Colon (tissue), 2 donors: ENCODE measurements around the gene KRT75.
"Not testable (repeated sequence)": the region's sequence is repeated elsewhere in the genome, so short reads cannot be mapped to it uniquely, and the experiment has no call there.

Source experiments
- FAIRE-seq: peaks from 2 replicates; lab custom pipeline; 2012; peaks lifted over from hg19 to GRCh38; lab: Jason Lieb, UNC
- donor health status: control.
- donor health status: control.

The KRT75 gene

DNA sequence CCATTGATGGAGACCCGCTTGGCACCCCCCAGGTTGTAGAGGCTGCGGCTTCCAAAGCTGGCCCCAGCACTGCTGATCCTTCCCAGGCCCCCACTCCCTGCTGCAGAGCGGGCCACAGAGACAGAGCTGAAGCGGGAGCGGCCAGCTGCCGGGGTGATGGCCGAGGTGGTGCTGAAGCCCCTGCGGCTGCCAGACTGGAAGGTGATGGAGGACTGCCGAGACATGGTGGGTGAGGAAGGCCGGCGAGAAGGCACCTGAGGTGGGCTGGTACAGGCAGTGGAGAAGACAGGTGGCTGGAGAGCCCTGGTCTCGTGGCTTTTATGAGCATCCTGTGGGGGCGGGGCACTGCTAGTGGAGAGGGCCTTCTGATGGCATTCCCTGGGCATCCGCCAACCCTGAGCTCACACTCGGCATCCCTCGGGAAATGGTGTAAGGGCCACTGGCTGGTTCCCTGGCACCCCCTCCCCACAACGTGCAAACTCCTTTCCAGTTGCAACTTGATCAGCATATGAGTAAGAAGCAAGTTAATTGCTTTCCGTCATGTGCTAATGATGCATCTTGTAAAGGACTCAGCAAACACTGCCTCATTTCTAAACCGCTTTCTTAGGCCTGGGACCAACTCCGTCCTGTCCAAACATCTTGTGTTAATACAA lies at the start of gene KRT75:
KRT75 (minus strand) TSS at position 291 of the 653 bp plus-strand sequence; CDS start at position 224, 67 bp downstream.
- FAIRE-seq = no peak

DNA sequence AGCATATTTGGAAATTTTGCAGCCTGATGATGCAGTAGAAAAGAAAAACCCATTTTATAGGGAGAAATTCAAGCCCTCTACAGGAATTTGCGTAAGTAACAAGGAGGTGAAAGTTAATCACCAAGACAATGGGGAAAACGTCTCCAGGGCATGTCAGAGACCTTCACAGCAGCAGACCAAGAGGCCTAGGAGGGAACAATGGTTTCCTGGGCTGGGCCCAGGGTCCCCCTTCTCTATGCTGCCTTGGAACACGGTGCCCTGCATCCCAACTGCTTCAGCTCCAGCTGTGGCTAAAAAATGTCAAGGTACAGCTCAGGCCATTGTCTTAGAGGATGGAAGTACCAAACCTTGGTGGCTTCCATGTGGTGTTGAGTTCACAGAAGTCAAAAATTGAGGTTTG lies 45.9 kb upstream of the KRT75 start:
- FAIRE-seq = no peak

DNA sequence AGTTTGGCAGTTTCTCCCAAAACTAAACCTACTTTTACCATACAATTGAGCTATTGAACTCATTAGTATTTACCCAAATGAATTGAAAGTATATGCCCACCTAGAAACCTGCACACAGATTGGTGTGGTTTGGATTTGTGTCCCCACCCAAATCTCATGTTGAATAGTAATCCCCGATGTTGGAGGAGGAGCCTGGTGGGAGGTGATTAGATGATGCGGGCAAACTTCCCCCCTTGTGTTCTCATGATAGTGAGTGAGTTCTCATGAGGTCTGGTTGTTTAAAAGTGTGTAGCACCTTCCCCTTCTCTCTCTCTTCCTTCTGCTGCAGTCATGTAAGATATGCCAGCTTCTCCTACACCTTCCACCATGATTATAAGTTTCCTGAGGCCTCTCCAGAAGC lies 43.5 kb upstream of the KRT75 start:
- FAIRE-seq = no peak

DNA sequence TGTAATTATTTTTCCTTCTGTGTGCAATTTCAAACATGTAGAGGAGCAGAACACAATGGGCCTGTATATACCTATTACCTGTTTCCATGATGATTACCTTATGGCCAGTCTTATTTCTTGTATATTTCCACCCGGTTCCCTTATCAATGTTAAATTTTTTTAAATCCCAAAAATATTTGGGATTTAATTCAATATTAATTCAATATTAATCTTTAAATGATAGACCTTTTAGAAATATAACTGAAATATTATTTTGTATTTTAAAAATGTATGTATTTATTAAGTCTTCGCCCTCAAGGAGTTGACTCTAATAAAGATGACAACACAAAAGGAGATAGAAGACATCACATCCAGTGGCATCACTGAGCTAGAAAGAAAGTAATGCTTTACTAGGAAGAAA lies 40.0 kb upstream of the KRT75 start:
- FAIRE-seq = no peak

DNA sequence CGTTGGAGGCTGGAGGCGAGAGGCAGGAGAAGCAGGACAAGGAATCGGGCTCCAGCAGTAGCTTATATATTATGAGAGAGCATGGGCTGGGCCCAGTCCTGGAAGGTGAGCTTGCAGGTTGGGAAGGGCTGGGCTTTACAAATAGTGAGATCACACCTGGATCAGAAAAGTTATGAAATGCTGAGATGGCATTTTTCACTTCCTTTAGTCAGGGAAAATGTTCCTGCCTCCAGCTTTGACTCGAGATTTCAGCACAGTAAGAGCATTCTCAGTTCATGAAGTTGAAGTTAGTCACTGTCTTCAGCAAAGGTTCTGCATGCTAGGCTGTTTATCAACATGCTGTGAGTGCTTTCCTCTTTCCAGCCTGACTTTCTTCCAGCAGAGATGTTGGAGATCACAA lies 39.6 kb upstream of the KRT75 start, which contains the start of gene KRT6C:
KRT6C (minus strand) TSS at position 38 of the 400 bp plus-strand sequence. CDS start 68 bp downstream, outside the sequence.
- FAIRE-seq = no peak

DNA sequence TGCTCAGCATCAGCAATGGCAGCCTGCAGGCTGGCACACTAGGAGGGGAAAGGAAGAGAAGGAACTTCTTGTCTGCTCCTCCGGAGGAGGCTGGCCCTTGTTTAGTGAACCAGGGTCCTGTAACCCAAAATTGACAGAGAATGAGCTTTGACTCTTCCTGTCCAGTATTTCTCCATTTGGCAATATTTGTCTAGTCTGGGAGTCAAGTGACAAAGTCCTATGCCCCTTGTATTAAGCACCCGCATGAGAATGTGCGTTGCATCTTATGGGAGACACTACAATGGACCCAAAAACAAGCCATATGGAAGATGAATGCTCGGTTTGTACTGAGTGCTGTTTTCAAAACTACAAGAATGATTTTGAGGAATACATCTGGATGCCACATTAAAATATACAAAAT lies 35.7 kb upstream of the KRT75 start:
- no peak for FAIRE-seq

DNA sequence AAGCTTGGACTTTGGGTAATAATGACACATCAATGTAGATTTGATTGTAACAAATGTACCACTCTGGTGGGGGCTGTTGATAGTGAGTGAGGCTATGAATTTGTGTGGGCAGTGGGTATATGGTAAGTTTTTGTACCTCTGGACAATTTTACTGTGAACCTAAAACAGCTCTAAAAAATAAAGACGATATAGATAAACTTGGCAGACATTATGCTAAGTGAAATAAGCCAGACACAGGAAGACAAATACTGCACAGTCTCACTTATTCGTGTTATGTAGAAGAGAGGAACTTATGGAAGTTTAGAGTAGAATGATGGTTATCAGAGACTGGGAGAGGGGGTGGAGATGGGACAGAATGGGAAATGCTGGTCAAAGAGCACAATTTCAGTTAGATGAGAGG lies 30.7 kb upstream of the KRT75 start:
- FAIRE-seq = no peak

DNA sequence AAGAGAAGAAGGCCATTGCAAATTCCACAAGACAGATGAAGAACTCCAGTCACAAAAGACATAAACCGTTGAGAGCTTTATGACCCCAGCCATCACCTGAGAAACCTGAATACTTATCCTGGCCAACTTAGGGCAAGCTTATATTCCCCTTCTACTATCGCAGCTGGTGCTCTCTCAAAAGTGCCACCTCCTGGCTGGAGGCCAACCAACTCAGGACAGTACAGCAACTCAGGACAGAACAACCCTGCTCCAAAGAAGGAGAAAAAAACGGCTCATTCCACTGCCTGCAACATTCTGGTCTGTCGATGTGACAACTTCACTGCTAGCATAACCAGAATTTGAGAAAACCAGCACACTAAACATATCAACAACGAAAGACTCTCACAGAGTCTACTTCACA lies 27.5 kb upstream of the KRT75 start:
- no peak for FAIRE-seq

DNA sequence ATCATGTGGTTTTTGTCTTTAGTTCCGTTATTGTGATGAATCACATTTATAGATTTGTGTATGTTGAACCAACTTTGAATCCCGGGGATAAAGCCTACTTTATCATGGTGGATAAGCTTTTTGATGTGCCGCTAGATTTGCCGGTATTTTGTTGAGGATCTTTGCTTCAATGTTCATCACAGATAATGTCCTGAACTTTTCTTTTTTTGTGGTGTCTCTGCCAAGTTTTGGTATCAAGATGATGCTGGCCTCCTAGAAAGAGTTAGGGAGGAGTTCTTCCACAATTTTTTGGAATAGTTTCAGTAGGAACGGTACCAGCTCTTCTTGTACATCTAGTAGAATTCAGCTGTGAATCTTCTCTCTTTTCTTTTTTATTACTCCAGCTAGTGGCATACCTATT lies 24.7 kb upstream of the KRT75 start:
- no peak for FAIRE-seq

DNA sequence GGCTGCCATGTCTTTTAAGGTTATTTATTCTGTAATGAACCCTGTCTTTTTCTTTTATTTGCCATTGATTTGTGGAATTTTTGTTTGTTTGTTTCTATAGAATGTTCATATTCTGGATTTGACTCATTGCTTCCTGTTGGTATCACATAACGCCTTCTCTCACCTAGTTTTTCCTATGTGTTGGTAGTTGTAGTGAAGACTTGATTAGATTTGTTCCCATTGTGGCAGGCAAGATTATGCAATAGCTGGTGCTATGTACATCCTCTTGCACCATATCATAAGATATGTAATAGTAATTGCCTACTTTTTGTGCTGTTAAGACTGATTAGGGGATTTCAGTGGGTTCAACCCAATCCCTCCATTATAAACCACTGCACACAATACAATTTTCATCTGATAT lies 21.6 kb upstream of the KRT75 start:
- no peak for FAIRE-seq

DNA sequence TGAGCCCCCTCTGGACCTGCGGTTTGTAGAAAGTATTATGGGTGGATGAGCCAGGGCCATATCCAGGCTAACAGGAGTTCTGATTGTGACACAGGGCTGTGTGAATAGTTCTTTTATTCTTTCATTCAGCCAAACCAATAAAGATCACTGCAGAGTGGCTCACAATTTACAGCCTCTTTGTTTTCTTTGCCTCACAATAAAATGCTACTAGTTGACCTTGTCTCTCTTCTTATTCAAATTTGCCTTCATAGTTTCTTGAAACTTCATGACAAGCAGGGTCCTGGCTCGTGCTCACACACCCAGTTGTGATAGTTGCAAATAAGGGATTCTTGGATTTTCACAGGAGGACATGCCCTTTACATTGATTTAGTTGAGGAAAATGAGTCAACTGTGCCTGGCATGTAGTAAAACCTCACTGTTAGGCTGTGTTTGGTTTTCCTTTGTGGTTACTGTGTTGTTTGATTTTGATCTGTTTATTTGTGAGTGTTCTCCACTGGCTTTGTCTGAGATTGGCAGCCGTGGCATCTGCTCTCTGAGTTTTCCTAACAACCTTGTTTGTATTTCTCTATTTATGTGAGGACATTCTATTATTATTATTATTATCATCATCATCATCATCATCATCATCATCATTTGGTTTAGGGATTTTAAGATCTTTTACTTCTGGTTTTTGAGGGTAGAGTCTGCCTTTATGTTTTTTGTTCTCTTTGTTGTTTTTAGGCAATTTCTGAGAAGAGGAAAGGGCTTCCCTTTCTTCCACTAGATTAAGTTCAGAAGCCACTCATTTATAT lies 20.4 kb upstream of the KRT75 start:
- FAIRE-seq = no peak

DNA sequence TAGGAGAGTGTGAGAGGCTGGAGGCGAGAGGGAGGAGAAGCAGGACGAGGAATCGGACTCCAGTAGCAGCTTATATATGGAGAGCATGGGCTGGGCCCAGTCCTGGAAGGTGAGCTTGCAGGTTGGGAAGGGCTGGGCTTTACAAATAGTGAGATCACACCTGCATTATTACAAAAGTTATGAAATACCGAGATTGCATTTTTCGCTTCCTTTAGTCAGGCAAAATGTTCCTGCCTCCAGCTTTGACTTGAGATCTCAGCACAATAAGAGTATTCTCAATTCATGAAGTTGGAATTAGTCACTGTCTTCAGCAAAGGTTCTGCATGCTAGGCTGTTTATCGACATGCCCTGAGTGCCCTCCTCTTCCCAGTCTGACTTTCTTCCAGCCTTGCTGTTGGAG lies 17.9 kb upstream of the KRT75 start, which contains the start of gene KRT6B:
KRT6B (minus strand) TSS at position 46 of the 400 bp plus-strand sequence. CDS start 68 bp downstream, outside the sequence.
- no peak for FAIRE-seq

DNA sequence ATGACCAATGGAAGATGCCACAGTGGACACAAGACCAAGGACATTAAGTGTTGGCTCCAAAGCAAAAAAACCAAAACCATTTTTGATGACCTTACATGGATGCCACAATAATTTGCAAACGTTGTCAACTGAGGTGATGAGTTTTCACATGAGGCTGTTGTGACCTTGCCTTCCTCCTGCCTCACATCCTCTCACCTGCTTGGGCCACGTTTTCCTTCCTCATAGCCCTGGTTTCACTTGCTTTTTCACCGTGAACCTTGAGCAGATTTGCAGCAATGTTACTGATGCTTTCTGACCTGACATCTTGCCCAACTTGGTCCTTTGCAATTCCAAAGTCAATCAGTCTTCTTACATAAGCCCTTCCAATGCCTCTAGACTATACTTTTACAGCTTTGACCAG lies 14.1 kb upstream of the KRT75 start:
- no peak for FAIRE-seq

DNA sequence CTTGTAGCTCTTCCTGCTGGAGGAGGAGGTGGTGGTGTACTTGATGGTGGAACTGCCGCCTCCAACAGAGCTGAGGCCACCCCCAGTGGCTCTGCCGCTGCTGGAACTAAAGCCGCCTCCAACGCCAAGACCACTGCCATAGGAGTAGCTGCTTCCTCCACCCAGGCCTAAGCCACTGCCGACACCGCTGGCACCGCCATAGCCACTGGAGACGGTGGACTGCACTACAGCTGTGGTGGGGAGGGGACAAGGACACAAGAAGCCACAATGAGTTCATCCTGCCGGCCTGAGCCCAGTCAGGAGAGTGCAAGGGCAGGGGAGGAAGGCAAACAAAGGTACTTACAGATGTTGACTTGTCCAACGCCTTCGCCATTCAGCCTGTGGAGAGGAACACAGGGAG lies 13.0 kb upstream of the KRT75 start:
- not testable (repeated sequence) for FAIRE-seq

DNA sequence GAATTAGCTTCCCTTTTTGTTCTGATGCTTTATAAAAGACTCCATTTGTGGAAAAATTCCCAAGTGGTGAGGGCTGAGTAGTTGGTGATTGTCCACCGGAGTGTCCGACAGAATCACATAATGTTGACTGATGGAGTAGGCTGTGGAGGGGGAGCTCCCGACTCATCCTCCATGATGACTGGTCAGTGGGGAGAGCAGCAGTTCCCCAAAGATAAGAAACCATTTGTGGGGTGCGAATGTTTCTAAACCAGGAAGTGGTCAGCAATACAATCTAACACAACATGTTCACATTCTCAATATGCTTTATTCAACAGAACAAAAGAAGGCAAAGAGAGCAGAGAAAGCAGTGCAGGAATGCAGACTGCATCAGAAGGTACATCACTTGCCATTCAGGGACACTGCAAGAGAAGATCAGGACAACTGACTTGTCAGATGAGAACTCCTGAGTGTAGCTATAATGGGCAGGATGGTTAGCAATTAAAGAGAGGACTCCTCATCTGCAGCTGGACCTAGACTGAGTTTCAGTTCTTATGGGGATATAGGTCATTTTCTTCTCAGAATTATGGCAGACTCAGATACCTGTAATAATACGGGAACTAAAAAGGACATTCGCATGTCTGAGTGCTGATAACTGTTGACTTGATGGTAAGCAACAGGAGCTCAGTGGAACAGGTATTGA lies 12.3 kb upstream of the KRT75 start:
- FAIRE-seq = no peak

DNA sequence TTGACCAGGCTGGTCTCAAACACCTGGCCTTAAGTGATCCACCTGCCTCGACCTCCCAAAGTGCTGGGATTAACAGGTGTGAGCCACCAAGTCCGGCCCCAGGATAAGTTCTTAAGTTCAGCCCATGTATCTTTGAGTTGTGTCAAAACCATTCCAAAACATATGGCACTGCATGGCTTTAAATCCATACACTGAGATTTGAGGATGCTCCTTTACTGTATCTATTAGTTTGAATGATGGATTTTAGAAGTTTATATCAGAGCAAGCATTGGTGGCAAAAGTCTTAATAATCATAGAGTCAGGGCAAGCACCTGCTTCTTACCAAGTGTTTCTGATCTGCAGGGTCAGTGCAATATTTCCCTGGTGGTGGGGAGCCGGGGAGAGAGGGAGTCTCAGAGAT lies 11.7 kb upstream of the KRT75 start:
- FAIRE-seq = no peak

DNA sequence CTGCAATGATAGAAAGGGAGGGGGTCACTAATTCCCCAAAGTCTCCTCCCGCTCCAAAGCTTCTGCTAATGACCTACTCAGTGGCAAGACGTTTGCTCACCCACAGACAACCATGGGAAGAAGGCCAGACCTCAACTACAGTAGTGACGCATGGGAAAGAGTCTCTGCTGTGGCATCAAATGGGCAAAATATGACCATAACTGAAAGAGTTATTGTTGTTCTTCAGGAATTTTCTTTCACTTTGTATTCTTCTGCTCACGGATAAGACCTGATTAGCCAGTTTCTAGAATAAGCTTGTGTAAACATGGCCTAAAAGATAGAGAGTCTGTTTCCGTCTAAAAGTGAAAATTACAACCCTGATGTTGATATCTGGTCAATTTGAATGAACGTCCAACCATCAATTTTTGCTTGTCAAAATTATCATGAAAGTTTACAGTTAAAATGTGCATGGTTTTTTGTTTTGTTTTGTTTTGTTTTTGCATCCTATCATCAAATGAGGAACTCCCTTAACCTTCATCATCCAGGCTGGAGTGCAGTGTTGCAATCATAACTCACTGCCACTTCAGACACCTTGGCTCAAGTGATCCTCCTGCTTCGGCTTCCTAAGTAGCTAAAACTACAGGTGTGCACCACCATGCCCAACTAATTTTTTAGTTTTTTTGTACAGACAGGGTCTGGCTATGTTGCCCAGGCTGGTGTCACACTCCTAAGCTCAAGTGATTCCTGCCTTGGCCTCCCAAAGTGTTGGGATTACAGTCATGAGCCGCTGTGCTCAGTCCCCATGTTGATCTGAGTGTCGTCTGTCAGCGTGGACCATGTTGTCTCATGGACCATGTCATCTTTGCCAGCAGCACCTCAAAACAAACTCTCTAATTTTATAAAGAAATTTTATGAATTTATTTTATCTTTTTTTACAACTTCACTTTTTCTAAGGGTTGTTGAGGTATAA lies 10.8 kb upstream of the KRT75 start:
- FAIRE-seq = no peak

DNA sequence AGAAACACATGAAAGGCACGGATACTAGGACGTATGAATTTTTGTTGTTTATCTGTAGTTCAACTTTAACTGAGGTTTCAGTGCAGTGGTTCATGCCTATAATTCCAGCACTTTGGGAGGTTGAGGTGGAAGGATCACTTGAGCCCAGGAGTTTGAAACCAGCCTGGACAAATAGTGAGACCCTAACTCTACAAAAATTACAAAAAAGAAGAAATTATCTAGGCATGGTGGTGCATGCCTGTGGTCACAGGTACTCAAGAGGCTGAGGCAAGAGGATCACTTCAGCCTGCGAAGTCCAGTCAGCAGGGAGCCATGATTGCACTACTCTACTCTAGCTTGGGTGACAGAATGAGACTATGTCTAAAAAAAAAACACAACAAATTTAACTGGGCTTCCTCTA lies 9.8 kb upstream of the KRT75 start:
- FAIRE-seq = no peak

DNA sequence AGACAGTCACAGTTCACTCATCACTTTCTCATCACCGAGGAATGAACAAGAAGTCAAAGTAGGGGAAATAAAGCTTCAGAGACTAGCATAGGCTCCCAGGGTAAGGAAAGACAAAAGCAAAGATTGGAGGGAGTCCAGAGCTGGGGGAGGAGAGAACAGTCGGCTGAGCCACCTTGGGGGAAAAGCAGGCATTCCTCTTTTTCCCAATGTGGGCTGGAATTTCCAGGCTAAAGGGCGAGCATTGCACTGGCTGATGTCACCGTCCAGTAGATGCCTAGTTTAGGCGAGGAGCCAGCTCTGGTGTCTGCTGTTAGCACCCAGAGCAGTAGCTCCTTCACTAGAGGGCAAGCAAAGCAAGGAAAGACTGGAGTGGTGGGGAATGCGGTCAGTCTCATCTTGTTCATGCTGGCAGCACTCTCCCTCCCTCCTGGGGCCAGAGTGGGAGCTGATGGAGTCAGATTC lies 8.5 kb upstream of the KRT75 start:
- FAIRE-seq = no peak

DNA sequence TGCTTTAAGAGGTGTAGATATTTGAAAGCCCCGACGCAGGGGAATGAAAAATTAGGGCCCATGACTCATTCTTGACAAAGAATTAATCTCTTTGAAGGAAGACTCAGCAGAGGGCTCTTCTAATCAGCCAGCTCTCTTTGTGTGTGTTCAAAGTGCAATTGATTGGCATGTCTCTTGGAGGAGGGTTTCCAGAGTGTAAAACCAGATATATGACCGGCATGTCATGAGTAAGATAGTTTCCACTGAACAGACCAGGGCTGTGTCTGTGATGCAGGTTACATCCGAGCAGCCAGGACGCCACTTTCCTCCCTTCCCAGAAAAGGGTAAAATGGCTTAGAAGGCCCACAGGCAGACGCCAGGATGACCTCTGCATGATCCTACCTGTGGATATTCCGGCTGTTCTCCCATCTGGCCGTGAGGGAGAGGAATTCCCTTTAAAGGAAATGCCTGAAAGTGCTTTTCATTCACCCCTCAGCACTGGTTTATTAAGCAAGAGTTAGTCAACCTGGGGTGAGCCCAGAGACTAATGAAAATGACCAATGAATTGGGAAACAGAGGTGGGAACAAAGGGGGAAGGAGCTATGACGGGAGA lies 7.2 kb upstream of the KRT75 start:
- FAIRE-seq = no peak

DNA sequence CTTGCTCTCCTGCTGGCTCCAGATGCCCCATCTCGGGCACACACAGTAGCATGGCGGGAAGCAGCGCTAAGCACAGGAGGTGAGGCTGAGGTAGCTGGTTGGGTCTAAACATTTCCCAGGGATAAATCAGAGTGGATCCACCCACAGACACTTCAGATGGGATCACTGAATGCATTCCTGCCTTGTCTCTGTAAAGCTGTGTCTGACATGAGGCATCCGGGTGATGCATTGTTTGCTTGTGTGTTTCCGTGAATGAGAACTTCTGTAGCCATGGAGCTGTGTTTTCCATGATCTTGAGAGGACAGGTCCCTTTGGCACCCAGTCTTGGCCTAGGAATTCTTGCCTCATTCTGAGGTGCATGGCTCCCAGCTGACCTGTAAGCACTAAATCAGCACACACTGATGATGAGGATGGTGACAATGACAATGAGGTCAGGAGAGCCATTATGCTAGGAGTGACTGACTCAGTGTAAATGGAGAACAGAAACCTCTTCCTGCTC lies 6.7 kb upstream of the KRT75 start:
- no peak for FAIRE-seq
